Testis (tissue), 3 donors: ENCODE measurements around the gene SARS1. TPM values are rescaled to one million over a fixed set of nuclear protein-coding genes. Genes with fewer than 3 reads are reported as not detected.
"Not testable (repeated sequence)": the region's sequence is repeated elsewhere in the genome, so short reads cannot be mapped to it uniquely, and the experiment has no call there.

Experiments
- DNase-seq: peaks from one replicate; pipeline ENCODE4 v3.0.0-alpha.2; 2019
- H3K27ac ChIP-seq, 2 donors: fragments of 200-600 bp; sonication (generic); one replicate each; pipeline ENCODE4 v1.5.1; 2019
- H3K27me3 ChIP-seq: fragments of 200-600 bp; sonication (generic); one replicate; pipeline ENCODE4 v1.5.1; 2019
- H3K36me3 ChIP-seq: fragments of 200-600 bp; sonication (generic); one replicate; pipeline ENCODE4 v1.5.1; 2017; ENCODE audit warnings: low read depth; ENCODE audit errors: missing control alignments
- H3K4me1 ChIP-seq: fragments of 200-600 bp; sonication (generic); one replicate; pipeline ENCODE4 v1.5.1; 2019
- H3K4me3 ChIP-seq, 2 donors: fragments of 200-600 bp; sonication (generic); one replicate each; pipeline ENCODE4 v1.5.1; 2017 to 2019
- H3K9me3 ChIP-seq: fragments of 200-600 bp; sonication (generic); one replicate; pipeline ENCODE4 v1.5.1; 2017
- POLR2A ChIP-seq: fragments of 450-650 bp; IDR thresholded peaks from one replicate; pipeline ENCODE4 v1.6.1; 2017; ENCODE audit warnings: antibody characterized with exemption, mild to moderate bottlenecking, moderate library complexity
- WGBS, 2 donors: methylation state at CpG; one replicate each; pipeline ENCODE4 v1.1.5; 2018; 5-methylcytosine and 5-hydroxymethylcytosine counted together
- intact Hi-C: fragments of 100-400 bp; cut with DNase I; formaldehyde crosslinking; loops from one replicate; pipeline ENCODE4 v1.15.1; 2023; ENCODE audit warnings: low total_unique reads
- polyA plus RNA-seq: library from polyadenylated mRNA; stranded (reverse); fragments of 350-450 nt; fragmentation: Illumina TruSeq; extraction: RNeasy Lipid Tissue Mini Kit (QIAGEN cat#74804); gene quantifications from one replicate; pipeline ENCODE4 v1.2.3, GENCODE V29; 2014; ENCODE audit warnings: low read depth, low replicate concordance; ENCODE audit not compliant: insufficient read depth
- total RNA-seq, 2 donors: library from RNA; depleted of rRNA; stranded (reverse); fragments of >200 nt; gene quantifications; one replicate each; pipeline ENCODE4 v1.2.3, GENCODE V29; 2016
- TF ChIP-seq, protein P1 (sequence below), 3 experiments: fragments of 450-650 bp in 2 of 3; fragments of 200-600 bp in 1 of 3; sonication (generic) in 1 of 3; IDR thresholded peaks; one replicate each; pipeline ENCODE4 v1.5.1; 2016 to 2019; ENCODE audit warnings: antibody characterized with exemption in 3 of 3, mild to moderate bottlenecking in 2 of 3, moderate library complexity in 1 of 3

Gene SARS1
- total and polyA plus RNA-seq, 3 donors from 2014 or later = 112 to 149 (median 132) TPM

DNA sequence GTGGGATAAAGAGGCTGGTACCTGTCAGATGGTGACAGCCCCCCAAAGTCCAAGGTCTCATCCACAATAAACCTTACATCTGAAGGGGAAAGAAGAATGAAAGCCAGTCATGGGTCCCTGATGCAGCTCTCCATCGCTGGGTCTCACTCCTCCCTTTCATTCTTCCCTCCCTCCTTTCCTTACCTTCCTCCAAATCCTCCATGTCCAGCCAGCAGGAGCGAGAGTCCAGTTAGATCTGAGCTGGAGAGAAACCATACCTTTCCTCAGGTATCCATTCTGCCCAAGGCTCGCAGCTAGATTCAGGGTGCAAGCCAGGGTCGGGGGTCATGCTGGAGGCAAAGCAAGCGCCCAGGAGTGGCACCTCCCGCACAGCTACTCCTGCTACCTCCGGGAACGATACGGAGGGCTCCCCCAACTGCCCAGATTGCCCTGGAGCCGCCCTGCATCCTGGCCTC lies 68.8 kb downstream of the SARS1 start:
- intact Hi-C loops = loop anchor here (5.0 kb wide), 1 partner anchor 115 kb away; the partner anchor contains the start of gene SORT1
- Histone ChIP-seq H3K27ac (peak overlapping the region; percentile 73 to 82), H3K4me3 (peak overlapping the region; percentile 59 to 84), H3K36me3 (no peaks in the 10 kb centered on the region), H3K9me3 (no peaks in the 10 kb centered on the region), H3K4me1 (peaks cover 46% of the 10 kb centered on the region), H3K27me3 (no peaks in the 10 kb centered on the region)
- no peak for DNase-seq
- no peak for TF ChIP-seq POLR2A
- TF ChIP-seq, protein P1, sequence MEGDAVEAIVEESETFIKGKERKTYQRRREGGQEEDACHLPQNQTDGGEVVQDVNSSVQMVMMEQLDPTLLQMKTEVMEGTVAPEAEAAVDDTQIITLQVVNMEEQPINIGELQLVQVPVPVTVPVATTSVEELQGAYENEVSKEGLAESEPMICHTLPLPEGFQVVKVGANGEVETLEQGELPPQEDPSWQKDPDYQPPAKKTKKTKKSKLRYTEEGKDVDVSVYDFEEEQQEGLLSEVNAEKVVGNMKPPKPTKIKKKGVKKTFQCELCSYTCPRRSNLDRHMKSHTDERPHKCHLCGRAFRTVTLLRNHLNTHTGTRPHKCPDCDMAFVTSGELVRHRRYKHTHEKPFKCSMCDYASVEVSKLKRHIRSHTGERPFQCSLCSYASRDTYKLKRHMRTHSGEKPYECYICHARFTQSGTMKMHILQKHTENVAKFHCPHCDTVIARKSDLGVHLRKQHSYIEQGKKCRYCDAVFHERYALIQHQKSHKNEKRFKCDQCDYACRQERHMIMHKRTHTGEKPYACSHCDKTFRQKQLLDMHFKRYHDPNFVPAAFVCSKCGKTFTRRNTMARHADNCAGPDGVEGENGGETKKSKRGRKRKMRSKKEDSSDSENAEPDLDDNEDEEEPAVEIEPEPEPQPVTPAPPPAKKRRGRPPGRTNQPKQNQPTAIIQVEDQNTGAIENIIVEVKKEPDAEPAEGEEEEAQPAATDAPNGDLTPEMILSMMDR (IDR thresholded peaks at IDR 0.05) = no peak
- 3 to 6% methylated on average over 10 of the region's 10 CpGs for WGBS, 2 donors

DNA sequence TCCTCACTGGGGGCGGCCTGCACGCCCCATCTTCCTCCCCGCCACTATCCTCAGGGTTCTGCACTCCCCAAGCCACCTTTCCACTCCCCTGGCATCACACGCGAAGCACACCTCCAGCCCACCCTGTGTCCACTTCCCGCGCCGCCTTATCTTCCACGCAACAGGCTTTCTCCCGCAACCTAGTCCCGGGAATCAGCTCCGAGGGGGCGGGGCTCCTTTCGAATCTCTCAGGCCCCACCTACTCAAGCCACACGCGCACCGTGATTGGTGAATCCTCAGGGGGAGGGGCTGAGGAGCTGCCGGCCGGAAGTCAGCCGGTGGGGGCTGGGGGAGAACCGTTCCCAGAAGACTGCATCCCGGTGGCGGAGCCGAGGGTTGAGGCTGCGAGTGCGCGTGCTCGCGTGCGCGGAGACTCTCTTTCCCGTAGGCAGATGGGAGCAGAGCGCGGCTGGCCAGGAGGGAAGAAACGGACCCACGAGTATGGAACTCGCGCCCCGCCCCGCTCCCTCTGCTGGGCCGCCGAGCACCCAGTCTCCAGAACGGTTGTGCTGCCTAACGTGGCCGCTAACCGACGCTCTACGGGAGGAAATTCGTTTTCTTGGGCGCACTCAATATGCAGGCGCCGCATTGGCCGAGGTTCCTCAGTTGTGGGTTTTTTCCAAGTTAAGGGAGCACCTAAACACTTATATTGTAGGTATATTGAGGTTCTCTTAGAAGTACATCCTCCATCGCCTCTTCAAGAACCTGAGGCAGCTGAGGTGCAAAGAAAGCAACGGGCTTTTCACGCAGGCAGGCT lies 69.4 kb downstream of the SARS1 start, which contains the start of gene PSRC1:
TSS of gene PSRC1 (minus strand) at position 194 of the 796 bp plus-strand sequence.
- Histone ChIP-seq H3K9me3 (no peaks in the 10 kb centered on the region), H3K27me3 (no peaks in the 10 kb centered on the region), H3K4me1 (peaks cover 46% of the 10 kb centered on the region), H3K4me3 (peak within 1 kb of the TSS; percentile 59 to 84), H3K36me3 (no peaks in the 10 kb centered on the region), H3K27ac (peak within 1 kb of the TSS; percentile 73 to 82)
- TF ChIP-seq, protein P1 (IDR thresholded peaks at IDR 0.05) = peak; percentile 2 to 53 (median 26)
- peak; percentile 71 for TF ChIP-seq POLR2A
- intact Hi-C loops = loop anchor here (5.0 kb wide), 1 partner anchor 114 kb away; the partner anchor contains the start of gene SORT1
- peak; percentile 99 for DNase-seq
- WGBS, 2 donors = 1% methylated on average over 15 to 56 of the region's 56 CpGs

DNA sequence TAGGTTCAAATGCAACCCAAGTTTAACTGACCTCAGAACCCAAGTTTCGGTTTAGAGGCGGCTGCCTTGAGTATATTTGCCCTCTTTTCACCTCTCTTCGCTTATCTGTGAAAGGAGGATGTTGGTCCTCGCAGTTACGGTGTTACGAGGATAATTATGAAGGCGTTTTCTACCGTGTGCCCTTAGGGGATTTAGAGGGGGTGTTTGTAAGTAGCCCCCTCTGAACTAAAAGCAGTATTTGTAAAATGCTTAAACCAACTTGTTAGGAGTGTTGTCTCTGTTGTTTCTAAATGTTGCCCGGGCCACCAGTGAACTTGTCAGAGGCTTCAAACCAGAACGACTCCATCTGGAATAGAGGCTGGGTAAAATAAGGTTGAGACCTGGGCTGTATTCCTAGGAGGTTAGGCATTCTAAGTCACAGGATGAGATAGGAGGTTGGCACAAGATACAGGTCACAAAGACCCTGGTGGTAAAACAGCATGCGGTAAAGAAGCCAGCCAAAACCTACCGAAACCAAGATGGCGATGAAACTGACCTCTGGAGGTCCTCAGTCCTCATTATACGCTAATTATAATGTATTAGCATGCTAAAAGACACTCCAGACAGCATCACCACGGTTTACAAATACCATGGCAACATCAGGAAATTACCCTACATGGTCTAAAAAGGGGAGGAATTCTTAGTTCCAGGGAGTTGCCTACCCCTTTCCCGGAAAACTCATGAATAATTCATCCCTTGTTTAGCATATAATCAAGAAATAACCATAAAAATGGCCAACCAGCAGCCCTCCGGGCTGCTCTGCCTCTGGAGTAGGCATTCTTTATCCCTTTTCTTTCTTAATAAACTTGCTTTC lies 70.3 kb downstream of the SARS1 start:
- peak overlapping the region; percentile 73 to 82 for H3K27ac ChIP-seq
- no peak for DNase-seq
- TF ChIP-seq POLR2A = no peak
- TF ChIP-seq, protein P1 (IDR thresholded peaks at IDR 0.05) = no peak
- no peaks in the 10 kb centered on the region for H3K36me3 ChIP-seq
- intact Hi-C loops = loop anchor here (5.0 kb wide), 1 partner anchor 113 kb away; the partner anchor contains the start of gene SORT1
- no peaks in the 10 kb centered on the region for H3K27me3 ChIP-seq
- 31 to 32% methylated on average over 17 of the region's 17 CpGs for WGBS, 2 donors
- H3K9me3 ChIP-seq = no peaks in the 10 kb centered on the region
- H3K4me3 ChIP-seq = peak overlapping the region; percentile 59 to 84
- peaks cover 38% of the 10 kb centered on the region for H3K4me1 ChIP-seq

DNA sequence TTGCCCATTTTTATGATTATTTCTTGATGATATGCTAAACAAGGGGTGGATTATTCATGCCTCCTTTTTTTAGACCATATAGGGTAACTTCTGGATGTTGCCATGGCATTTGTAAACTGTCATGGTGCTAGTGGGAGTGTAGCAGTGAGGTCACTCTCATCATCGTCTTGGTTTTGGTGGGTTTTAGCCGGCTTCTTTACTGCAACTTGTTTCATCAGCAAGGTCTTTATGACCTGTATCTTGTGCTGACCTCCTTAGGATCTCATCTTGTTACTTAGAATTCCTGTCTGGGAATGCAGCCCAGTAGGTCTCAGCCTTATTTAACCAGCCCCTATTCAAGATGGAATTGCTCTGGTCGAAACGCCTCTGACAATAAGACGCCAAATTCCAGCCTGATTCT lies 73.0 kb downstream of the SARS1 start:
- DNase-seq, H3K27me3 ChIP-seq, H3K36me3 ChIP-seq, H3K27ac ChIP-seq, intact Hi-C loops, H3K9me3 ChIP-seq, H3K4me3 ChIP-seq: not testable (repeated sequence)
- H3K4me1 ChIP-seq = peaks cover 12% of the 10 kb centered on the region
- WGBS, 2 donors = 59 to 68% methylated on average over 5 of the region's 5 CpGs

Other genes with a start within 250 kb of the SARS1 start
- gene WDR47, start 171.8 kb upstream of the SARS1 start, total RNA-seq = 10 to 100 TPM; 34.7 to 40.4 TPM
- gene WDR47, start 171.8 kb upstream of the SARS1 start, polyA plus RNA-seq = 40.5 TPM
- gene TAF13, start 137.9 kb upstream of the SARS1 start, total RNA-seq = 10 to 100 TPM; 27.9 to 42.0 TPM
- gene TAF13, start 137.9 kb upstream of the SARS1 start, polyA plus RNA-seq = 38.5 TPM
- gene TMEM167B, start 123.2 kb upstream of the SARS1 start, total RNA-seq = 10 to 100 TPM; 34.6 to 37.3 TPM
- 47.0 TPM for gene TMEM167B, start 123.2 kb upstream of the SARS1 start, polyA plus RNA-seq
- 10 to 100 TPM; 31.2 to 47.8 TPM for gene ELAPOR1, start 99.8 kb upstream of the SARS1 start, total RNA-seq
- gene ELAPOR1, start 99.8 kb upstream of the SARS1 start, polyA plus RNA-seq = 82.3 TPM
- 100 to 1,000 TPM; 107 to 140 TPM for gene CELSR2, start 35.6 kb downstream of the SARS1 start, total RNA-seq
- 59.6 TPM for gene CELSR2, start 35.6 kb downstream of the SARS1 start, polyA plus RNA-seq
- 10 to 100 TPM; 34.0 to 48.9 TPM for gene PSRC1, start 69.2 kb downstream of the SARS1 start, total RNA-seq
- gene PSRC1, start 69.2 kb downstream of the SARS1 start, polyA plus RNA-seq = 24.0 TPM
- under 1 TPM in 1 of 2 donors, not detected in 1; 0.99 TPM for gene MYBPHL, start 93.1 kb downstream of the SARS1 start, total RNA-seq
- 1.5 TPM for gene MYBPHL, start 93.1 kb downstream of the SARS1 start, polyA plus RNA-seq
- gene SORT1, start 184.0 kb downstream of the SARS1 start, total RNA-seq = 100 to 1,000 TPM; 174 to 212 TPM
- gene SORT1, start 184.0 kb downstream of the SARS1 start, polyA plus RNA-seq = 110 TPM
- gene PSMA5, start 212.5 kb downstream of the SARS1 start, total RNA-seq = 10 to 100 TPM; 30.9 to 56.9 TPM
- gene PSMA5, start 212.5 kb downstream of the SARS1 start, polyA plus RNA-seq = 72.0 TPM